AG08396 (cell line): ENCODE measurements around the gene UBE2D3.
"Not testable (repeated sequence)": the region's sequence is repeated elsewhere in the genome, so short reads cannot be mapped to it uniquely, and the experiment has no call there.

ENCODE experiments used
- DNase-seq: peaks from one replicate; pipeline ENCODE4 v3.0.0; 2012; ENCODE audit warnings: low spot score, mixed read lengths

UBE2D3 gene

DNA sequence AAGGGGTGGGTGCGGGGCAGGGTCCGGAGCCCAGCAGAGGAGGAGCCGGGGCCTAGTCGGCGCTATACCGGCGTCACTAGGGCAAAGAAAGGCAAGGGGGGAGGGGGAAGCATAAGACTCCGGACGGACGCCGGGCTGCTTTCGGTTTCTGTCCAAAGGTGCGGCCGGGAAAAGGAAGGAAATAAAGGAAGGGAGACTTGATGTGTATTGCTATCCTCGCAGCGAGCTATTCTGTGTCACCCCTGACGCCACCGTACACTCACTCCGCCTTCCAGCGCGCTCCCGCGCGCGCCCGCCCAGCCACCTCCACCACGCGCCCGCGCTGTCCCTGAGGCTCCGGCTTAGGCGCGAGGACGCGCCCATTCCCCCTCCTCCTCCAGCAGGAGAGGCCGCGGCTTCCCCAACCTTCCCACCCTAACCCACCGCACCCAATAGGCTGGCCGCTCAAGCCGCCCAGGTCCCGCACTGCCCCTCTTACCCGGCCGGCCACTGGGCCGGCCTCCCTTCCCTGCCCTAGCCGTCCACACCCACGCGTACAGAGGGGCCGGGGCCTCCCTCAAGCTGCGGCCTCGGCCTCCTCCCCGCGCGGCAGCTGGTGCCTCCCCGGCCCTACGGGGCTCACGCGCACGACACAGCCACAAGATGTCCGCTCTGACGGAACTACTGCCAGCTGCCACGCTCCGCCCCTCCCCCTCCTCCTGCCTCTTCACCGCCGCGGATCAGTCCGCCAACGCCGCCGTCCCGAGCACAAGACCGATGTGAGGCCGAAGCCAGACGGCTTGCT lies at the start of gene UBE2D3:
Gene UBE2D3 (minus strand): TSS at position 662 of the 784 bp plus-strand sequence. CDS start 1,043 bp downstream, outside the sequence.
- DNase-seq: peak; percentile 74

DNA sequence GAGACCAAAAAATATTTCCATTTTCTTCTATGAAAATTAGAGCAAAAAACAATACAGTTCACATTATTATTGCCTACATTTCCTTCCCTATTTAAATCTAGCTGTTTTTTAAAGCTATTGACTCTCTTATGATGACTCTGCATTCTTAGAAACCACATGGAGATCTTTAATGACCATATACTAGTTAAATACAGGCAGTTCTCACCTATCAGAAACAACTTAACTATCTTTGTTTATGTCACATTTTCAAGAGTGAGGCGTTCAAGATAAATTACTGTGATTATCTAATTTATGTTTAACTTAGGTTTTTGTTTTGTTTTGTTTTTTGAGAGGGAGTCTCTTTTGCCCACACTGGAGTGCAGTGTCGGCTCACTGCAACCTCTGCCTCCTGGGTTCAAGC lies 44.4 kb upstream of the UBE2D3 start:
- no peak for DNase-seq

GRCh38 chr4:102869569-102870197 lies 42.3 kb upstream of the UBE2D3 start:
- peak; percentile 5 for DNase-seq

DNA sequence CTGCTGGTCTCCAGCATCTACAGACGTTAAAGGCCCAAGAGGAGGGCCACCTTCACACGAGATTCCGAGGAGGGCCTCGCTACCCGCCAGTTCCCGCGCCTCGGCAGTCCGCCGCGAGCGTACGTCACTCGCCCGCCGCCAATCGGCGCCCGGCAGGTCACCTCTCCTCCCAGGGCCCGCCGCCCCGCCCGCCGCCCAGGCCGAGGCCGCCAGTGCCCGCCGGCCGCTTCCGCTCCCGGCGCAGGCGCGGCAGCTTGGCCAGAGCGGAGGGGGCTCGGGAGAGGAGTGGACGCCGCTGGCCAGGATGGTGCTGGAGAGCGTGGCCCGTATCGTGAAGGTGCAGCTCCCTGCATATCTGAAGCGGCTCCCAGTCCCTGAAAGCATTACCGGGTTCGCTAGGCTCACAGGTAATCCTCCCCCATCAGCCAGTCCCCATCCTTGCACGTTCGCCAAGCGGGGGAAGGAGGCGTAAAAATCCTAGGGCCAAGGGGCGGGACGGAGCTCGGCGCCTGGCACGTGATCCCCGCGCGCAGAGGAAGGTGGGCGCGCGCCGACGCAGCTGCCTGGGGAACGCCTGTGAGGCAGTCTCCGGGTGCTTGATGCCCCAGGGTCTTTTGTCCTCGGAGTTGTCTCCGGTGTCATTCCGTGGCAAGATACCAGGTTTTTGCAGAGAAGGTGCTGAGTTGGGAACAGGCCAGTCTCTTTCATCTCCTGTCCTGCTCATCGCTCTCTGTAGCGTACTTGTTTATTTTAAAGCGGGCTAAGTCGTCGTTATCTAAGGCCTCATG lies 41.6 kb upstream of the UBE2D3 start, which contains the start of gene CISD2:
Gene CISD2 (plus strand): TSS at position 212 of the 788 bp plus-strand sequence. CDS start 93 bp downstream, at position 305.
- DNase-seq: peak; percentile 95

DNA sequence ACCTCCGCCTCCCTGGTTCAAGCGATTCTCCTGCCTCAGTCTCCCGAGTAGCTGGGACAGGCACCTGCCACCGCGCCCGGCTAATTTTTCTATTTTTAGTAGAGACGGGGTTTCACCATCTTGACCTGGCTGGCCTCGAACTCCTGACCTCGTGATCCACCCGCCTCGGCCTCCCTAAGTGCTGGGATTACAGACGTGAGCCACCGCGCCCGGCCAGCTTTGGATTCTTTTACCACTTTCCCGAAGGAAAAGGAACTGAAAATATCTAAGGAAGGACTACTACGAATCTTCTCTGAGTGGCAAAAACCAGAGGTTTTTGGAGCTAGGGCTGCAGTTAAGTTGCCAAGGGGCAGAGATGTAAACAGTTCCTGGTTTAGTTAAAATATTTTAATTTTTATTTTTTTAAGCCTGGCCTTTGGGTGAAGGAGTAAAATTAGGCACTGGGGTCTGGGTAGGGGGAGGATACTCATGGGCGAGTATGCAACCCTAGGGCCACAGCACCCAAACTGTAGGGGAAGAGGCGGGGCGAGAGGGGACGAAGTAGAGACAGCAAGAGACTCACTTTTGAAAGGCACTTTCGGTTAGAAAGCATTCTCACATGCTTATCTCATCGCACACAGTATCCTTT lies 40.9 kb upstream of the UBE2D3 start:
- no peak for DNase-seq

DNA sequence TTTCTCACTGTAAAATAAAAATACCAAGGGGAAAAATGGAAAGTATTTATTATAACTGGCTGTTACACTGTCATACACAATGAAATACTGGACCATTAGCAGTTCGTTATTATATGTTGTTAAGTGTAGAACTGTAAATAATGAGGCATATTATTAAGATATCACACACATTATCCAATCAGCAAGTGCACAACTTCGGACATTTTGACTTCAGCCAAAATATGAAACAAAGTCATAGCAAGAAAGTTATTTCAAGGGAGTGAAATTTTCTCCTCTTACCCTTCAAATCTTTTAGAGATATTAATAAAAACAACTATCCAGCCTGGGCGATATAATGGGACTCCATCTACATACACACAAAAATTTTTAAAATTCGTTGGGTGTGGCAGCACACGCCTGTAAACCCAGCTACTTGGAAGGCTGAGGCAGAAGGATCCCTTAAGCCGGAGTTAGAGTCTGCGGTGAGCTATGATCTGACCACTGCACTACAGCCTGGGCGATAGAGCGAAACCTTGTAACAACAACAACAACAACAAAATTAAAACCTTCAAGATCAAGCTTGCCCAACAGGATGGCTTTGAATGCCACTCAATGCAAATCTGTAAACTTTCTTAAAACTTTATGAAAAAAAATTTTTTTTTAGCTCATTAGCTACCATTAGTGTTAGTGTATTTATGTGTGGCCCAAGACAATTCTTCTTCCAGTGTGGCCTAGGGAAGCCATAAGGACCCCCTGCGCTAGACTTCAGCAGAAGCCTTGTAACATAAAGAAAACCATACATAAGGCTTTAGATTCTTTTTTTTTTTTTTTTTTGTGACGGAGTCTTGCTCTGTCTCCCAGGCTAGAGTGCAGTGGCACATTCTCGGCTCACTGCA lies 40.2 kb upstream of the UBE2D3 start:
- no peak for DNase-seq

GRCh38 chr4:102865327-102865726 lies 38.0 kb upstream of the UBE2D3 start:
- DNase-seq: not testable (repeated sequence)

DNA sequence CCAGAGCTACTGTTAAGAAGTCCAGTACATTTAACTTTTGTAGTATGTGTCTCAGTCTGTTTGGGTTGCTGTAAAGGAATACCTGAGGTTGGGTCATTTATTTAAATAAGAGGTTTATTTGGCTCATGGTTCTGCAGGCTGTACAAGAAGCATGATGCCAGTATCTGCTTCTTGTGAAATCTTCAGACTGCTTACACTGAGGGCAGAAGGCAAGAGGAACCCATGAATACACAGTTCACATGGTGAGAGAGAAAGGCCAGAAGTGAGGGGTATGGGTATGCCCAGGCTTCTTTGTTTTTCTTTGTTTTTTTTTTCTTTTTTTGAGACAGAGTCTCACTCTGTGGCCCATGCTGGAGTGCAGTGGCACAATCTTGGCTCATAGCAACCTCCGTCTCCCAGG lies 35.4 kb upstream of the UBE2D3 start:
- DNase-seq: no peak

- no peak for DNase-seq
Observed at GRCh38 chr4:102862016-102862415, 34.7 kb upstream of the UBE2D3 start.

DNA sequence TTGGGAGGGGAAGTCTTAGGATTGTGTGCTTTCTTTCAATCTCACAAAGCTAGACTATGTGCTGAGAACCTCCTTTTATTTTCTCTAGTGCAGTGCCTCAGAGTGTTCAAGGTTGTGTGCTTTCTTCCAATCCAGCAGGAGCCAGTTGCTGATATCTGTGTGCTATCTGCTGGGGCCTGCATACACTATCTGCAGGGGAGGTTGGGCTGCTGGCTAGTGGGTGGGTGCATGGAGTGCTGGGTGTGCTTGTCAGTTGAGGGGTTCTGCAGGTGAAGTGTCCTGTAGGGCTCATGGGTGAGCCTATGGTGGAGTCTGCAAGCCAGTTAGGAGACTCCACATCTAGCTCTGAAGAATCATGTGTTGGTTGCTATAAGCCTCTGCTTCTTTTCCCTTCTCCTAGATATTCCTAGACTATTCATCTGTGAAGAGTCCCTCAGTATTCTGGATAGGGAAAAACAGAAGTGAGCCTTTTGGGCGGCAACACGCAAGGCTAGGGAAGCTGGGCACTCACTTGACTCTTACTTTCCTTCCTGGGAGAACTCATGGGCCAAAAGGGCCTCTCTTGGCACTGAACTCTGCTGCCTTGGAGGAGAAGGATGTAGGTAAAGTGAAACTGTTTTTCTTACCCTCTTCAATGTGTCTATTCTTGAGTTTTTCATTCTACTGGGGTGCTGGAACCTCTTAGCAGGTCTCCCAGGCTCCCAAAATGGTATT lies 33.4 kb upstream of the UBE2D3 start:
- no peak for DNase-seq

DNA sequence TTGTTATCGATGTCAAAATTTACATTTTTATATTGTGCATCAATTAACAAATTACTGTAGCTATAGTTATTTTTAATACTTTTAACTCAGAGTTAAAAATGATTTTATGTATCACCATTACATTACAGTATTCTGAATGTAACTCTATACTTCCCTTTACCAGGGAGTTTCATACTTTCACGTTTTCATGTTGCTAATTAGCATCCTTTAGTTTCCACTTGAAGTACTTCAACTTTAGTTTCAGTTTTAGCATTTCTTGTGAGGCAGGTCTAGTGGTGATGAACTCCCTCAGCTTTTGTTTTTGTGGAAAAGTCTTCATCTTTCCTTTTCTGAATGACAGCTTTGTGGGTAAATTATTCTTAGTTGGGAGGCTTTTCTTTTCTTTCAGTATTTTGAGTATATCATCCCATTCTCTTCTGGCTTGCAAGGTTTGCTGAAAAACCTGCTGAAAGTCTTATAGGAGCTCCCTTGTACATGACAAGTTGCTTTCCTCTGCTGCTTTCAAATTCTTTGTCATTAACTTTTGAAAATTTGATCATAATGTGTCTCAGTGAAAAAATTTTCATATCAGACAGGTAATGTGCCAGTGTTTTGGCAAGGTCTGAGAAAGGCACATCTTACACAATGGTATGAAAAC lies 31.6 kb upstream of the UBE2D3 start:
- no peak for DNase-seq

GRCh38 chr4:102850370-102850769 lies 23.0 kb upstream of the UBE2D3 start:
- no peak for DNase-seq

DNA sequence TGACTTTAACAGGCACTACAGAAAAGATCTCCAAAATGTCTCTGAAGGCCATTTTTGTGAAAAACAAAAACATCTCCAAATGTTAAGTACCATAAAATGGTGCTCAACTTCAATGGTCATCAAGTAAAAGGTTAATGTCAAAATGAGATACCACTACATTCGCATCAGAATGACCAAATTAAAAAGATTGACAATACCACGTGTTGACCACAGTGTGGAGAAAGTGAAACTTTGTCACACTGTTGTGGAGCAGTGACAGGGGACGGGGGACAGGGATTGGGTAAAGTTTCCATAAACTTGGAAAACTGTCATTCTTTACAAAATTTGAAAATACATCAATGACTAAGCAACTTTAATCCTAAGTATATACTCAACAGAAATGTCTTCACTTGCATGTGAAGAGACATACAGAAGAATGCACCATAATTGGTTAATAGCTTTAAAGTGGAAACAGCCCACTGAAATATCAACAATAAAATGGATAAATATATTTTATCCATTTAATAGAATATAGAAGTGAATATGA lies 22.3 kb upstream of the UBE2D3 start:
- no peak for DNase-seq

- no peak for DNase-seq
Observed at GRCh38 chr4:102847687-102848086, 20.3 kb upstream of the UBE2D3 start.

DNA sequence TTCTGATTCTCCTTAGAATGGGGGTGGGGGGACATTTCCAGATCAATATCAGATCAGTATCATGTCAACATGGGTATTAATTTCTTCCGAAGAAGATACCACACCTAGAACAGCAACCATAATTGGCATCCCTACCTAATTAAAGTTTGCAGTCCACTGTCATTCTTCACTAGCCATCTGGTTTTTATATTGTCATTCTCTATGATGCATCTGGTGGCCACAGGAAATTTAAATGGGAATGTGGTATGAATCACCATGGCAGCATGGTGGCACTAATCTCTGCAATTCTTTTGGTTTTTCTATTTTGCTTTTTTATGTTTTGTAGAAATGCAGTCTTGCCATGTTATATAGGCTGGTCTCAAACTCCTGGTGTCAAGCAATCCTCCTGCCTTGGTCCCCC lies 16.6 kb upstream of the UBE2D3 start:
- no peak for DNase-seq

- DNase-seq: no peak
Observed at GRCh38 chr4:102843273-102843672, 15.9 kb upstream of the UBE2D3 start.

DNA sequence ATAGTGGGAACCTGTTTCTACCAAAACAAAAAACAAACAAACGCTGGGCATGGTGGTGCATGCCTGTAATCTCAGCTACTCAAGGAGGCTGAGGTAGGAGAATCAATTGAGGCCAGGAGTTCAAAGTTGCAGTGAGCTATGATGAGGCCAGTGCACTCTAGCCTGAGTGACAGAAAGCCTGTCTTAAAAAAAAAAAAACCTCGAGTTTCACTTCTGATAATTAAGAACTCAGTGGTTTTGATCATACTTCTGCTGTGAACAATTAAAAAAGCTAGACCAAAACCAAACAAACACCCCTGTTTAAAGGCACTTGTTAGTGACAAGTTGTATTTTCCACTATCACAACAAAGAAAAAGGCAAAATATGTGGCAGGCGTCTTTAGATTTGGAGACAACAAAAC lies 15.0 kb upstream of the UBE2D3 start:
- no peak for DNase-seq

- DNase-seq: no peak
Observed at GRCh38 chr4:102836596-102836995, 9.2 kb upstream of the UBE2D3 start.

DNA sequence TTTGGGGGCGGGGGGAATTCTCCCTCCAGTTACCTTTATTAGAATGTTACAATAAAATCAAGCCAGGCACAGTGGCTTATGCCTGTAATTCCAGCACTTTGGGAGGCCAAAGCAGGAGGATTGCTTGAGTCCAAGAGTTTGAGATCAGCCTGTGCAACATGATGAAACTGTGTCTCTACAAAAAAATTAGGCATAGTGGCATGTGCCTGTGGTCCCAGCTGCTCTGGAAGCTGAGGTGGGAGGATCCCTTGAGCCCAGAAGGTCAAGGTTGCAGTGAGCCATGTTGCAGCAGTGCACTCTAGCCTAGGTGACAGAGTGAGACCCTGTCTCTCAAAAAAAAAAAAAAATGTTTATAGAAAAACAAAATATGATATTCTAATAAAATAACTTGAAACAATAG lies 5.3 kb upstream of the UBE2D3 start:
- DNase-seq: no peak

DNA sequence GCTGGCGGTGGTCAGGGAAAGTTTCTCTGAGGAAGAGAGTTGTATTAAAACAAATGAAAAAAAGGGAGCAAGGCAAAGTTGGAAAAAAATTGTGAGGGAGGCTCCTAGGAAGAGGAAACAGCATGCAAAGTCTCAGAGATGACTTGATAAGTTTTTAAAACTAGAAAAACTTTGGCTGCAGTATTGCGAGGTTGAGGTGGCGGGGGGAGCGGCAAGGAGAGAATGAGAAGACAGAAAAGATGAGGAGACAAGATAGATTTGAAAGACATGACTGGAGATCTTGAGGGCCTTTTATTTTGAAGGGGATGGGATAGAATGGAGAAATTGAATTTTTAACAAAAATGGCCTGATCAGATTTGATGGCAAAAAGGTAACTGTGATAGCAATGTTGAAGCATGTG lies 4.8 kb upstream of the UBE2D3 start:
- DNase-seq: no peak
